Measurements from ENCODE around the gene UBE2M.
"Not testable (repeated sequence)": the region's sequence is repeated elsewhere in the genome, so short reads cannot be mapped to it uniquely, and the experiment has no call there.

UBE2M gene
- 41.0 to 66.2 reads per million in 2 experiments for total RNA-seq

DNA sequence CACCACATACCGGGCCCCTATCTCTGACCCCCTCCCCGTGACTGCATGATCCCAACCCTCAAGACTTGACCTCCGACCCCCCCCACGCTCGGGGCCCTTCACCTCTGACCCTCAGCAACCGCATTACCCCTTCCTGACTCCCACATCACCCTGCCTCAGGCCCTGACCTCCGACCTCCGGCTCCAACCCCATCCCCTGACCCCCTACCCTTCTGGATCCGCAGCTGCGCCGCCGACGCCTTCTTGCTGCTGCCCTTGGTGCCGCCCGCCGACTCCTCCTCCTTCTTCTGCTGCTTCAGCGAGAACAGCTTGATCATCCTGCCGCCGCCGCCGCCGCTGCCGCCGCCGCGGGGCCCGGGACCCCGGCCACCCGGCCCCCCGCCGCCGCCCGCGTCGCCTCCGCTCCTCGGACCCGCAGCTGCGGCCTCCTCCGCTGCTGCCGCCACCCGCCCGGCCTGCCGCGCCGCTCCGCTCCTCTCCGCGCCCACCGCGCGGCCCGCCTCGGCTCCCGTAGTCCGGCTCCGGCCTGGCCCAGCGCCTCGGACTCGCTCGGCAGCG lies at the start of gene UBE2M:
TSS of gene UBE2M (minus strand) at position 546 of the 557 bp plus-strand sequence. CDS start at position 316, 230 bp downstream.
- DNase-seq (ENCODE audit: low read depth): peak; percentile 61

DNA sequence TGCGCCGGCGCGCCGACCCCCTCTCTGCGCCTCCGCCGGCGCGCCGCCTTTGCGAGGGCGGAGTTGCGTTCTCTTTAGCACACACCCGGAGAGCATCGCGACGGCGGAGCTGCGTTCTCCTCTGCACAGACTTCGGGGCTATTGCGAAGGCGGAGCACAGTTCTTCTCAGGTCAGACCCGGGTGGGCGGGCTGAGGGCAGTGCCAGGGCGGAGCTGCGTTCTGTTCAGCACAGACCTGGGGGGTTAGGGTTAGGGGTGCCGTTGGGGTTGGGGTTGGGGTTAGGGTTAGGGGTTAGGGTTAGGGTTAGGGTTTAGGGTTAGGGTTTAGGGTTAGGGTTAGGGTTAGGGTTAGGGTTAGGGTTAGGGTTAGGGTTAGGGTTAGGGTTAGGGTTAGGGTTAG lies 48.8 kb upstream of the UBE2M start:
- not testable (repeated sequence) for DNase-seq (ENCODE audit: low read depth)

DNA sequence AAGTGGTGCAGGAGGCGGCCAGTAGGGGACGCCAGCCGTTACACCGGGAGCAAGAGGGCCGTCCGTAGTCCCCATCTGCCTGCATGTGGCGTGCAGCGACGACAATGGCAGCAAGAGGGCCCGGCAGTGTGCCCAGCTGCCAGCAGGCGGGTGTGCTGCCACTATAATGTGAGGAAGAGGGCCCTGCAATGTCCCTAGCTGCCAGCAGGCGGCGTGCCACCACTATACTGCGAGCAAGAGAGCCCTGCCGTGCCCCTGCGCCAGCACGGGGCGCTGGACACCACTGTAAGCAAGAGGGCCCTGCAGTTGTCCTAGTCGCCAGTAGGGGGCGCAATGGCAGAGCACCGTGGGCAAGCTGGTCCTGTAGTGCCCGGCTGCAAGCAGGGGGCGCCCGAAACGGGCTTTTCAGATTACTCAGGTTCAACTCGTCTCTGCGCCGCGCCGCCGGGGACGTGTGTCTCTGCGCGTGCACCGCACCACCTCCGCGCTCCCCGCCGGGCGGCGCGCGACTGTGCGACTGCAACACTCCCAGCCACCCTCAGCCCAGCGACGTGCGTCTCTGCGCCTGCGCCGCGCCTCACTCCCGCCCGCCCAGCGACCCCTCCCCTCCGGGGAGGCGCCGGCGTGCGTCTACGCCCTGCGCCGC lies 48.0 kb upstream of the UBE2M start:
- not testable (repeated sequence) for DNase-seq (ENCODE audit: low read depth)

DNA sequence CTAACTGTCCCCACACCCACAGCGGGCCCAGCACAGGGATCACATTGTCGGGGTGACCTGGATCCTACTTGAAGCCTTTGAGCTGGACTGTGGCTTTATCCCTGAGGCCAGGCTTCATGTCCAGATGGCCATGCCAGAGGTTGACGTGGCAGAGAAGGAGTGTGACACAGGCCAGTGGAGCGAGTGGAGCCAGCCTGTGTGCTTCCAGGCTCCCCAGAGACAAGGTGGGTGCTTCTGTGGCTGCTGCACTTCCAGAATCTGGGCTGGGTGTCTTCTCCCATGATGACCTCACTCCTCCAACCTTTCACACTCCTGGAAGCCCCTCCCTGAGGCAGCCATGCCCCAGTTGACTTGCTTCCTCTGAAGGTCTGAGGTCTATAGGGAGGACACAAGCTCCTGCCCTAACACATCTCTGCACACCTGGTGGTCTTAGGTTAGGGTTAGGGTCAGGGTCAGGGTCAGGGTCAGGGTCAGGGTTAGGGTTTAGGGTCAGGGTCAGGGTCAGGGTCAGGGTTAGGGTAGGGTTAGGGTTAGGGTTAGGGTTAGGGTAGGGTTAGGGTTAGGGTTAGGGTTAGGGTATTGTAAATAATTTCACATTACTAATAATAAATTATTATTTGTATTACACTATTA lies 27.8 kb upstream of the UBE2M start:
- DNase-seq (ENCODE audit: low read depth): no peak

DNA sequence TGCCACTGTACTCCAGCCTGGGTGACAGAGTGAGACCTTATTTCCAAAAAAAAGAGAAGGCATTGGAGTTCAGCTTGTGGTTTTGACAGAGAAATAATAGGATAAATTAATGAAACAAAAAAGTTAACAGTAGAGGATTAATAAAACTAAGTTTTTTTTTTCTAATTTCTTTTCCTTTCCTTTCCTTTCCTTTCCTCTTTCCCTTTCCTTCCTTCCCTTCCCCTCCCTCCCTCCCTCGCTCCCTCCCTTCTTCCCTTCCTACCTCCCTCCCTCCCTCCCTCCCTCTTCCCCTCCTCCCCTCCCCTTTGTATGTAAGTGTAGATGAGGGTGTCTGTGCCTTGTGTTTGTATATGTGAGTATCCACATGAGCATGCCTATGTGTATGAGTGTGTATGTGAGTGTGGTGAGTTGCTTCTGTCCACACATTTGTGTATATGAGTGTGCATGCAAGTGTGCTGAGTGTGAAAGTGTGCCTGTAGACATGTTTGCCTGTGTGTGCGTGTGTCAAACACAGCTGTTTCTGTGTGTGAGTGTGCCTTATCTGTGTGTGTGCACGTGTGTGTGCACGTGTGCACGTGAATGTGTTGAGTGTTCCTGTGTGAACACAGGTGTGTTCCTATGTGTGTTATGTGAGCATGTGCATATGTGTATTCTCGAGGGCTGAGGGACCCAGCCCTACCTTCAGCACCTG lies 27.2 kb upstream of the UBE2M start:
- DNase-seq (ENCODE audit: low read depth): no peak

DNA sequence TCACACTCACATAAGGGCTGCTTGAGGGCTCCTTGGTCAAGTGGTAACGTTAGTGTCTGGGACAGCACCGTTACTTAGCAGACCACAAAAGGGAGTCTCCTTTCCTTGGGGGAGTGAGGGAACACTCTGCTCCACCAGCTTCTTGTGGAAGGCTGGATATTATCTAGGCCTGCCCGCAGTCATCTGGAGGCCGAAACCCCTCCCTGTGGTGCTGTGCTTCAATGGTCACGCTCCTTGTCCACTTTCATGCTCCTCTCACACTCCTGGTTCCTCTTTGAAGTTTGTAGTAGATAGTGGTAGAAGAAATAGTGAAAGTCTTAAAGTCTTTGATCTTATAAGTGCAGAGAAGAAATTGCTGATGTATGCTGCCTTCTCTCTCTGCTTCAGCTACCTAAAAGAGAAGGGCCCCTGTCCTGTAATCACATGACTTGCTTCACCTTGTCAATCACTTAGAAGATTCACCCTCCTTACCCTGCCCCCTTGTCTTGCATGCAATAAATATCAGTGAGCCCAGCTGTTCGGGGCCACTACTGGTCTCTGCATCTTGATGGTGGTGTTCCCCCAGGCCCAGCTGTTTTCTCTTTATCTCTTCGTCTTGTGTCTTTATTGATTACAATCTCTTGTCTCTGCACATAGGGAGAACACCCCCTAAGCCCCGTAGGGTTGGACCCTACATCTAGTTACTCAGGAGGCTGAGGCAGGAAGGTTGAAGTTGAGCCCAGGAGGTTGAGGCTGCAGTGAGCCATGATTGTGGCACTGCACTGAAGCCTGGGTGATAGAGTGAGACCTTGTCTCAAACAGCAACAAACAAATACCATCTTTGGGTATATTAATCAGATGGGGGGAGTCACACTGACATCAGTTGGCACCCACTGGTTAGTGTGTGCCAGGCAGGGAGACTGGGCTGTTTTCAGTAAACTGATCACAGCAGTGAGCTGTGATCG lies 26.4 kb upstream of the UBE2M start:
- no peak for DNase-seq (ENCODE audit: low read depth)

DNA sequence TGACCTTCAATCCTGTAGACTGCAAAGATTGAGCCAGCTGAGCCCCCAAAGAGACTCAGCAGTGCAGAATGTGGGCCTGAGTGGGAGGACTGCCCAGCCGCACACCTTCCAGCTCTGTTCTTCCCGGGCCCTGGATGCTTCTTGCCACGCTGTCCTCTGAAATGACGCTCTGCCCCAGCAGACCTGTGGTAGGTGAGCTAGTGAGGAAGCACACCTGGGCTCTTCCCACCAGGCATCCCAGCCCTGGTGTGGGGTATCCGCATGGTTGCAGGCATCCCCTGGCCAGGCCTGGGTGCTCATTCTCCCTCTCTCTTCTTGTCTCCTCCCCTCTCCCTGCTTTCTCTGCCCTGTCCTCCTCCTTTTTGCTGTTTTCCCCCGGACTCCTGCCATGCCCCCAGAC lies 24.6 kb upstream of the UBE2M start:
- DNase-seq (ENCODE audit: low read depth): no peak

DNA sequence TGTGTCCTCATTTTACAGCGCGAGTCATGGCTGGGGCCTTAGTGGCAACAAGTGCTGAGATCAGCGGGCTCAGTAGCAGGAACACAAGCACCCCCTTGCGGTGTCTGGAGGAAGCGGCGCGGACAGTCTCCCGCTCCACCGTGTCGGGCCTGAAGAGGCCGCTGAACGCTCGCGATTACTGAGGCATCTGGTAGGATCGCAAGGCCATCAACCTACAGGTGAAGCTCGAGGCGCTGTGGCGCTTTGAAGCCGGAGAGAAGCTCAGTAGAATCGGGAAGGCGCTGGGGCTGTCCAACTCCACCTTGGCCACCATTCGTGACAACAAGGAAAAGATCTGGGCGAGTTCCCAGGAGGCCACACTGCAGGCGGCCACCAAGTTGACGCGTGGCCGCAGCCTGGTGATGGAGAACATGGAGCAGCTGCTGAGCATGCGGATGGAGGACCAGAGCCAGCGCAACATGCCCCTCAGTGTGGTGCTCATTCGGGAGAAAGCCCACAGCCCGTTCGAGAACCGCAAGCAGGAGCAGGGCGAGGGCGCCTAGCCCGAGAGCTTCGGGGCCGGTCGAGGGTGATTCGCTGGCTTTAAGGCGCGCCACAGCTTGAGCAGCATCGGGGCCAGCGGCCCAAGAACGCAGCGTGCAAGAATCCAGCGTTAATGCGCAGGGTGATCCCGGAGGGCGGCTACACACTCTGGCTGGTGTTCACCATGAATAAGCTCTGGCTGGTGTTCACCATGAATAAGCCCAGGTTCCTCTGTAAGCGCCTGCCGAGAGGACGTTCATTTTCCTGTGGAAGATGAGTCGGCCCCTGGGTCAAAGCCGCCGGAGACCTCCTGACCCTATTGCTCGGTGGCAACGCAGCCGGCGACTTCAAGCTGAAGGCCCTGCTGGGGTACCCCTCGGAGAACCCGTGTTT lies 23.1 kb upstream of the UBE2M start:
- peak; percentile 84 for DNase-seq (ENCODE audit: low read depth)

DNA sequence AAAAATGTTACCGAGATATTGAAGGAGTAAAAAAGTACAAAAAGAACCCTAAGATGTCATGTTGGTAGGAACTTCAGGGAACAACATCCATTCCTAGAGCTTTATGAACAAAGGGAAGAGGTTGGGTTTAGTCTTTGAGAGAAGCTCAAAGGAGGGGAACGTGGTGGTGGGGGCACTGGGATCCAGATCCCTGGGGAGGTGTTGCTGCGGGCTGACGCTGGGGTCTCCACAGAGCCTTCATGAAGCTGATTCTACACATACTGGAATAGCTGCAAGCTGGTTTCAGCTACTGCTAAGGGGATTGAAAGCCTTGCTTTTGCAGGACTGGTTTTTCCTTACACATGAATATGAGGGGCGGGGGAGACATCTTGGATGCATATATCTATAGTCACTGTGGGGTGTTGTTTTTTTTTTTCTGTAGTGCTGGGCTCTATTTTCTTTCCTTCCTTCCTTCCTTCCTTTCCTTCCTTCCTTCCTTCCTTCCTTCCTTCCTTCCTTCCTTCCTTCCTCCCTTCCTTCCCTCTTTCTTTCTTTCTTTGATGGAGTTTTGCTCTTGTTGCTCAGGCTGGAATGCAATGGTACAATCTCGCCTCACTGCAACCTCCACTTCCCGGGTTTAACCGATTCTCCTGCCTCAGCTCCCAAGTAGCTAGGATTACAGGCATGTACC lies 21.2 kb upstream of the UBE2M start:
- no peak for DNase-seq (ENCODE audit: low read depth)

DNA sequence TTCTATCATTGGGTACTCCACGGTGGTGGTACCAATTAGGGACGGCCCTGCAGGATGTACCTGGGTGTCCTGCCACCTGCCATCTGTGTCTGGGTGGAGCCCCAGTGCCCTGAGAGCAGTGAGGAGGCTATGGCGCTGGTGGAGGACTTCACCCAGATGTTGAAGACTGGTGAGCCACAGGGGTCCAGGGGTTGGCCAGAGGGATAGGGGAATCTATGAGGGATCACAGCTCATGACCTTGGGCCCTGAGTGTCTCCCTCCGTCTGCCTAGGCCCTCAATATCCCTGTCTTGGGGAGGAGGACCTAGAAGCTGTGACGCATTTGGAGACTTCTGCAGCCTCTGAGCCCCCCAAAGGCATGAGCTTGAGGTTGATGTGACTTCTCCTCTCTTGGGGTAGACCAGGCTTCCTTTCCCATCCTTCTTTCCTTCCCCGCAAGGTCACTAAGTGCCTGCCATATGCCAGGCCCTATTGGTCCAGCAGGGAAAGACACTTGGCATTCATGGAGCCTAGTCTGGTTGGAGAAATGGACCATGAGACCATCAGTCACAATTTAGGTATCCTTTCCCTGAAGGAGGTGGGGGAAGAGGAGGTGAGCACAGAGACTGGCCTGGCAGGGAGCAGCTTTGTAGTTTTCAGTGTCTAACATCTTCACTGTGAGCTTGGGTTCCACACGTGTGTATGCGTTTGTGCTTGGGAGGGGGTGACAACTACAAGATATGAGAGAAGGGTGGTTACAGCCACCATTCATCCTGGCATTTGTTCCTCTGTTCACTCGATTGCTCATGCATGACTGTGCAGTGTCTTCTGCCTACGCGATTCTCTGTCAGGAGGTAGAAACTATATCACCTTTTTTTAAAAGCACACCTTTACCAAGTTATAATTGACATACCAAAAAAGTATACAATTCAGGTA lies 19.9 kb upstream of the UBE2M start:
- DNase-seq (ENCODE audit: low read depth): no peak

DNA sequence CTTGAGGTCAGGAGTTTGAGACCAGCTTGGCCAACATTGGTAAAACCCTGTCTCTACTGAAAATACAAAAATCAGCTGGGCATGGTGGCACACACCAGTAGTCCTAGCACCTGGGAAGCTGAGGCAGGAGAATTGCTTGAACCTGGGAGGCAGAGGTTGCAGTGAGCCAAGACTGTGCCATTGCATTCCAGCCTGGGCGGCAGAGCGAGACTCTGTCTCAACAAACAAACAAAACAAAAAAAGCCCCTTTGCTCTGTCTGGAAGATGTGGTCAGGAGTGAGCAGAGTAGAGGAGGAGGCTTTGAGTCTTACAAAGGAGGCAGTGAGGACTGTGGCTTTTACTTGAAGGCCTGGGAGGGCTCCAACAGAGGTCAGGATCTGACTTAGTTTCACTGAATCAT lies 19.2 kb upstream of the UBE2M start:
- DNase-seq (ENCODE audit: low read depth): not testable (repeated sequence)

DNA sequence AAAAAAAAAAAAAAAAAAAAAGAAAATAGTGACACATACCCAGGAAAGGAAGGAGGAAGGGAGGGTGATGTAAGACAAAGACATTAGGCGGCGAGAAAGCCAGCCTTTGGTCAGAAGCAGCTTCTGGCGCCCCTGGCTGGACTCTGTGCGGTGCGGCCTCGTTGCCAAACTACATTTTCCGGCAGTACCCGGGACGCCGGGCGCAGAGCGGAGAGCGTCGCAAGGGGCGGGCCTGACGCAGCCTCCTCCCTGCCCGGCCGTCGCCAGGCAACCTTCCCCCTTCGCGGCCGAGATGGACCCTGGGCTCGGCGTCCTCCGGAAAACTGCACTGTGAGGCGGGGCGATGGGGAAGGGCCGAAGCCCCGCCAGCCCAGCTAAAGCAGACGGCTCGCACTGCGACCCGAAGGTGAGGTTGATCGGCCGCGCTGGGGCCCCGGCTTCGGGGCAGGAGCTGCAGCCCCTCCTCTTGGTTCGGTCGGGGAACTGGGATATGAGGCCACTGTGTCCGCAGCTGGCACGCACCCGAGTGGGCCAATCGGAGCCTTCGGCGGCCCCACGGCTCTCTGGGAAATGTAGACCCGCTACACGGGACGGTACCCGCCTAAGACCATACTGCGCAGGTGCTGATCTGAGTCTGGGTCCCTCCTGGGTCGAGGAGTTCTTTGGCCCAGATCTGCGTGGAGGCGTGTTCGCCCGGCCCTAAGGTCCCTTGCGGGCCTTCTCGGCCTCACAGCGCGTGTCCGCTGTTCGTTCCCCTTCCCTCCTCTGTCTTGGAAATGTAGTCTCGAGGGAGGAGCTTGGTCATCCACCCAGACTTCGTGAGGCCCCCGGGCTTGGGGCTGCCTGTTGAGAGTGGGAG lies 17.0 kb upstream of the UBE2M start:
- DNase-seq (ENCODE audit: low read depth): peak; percentile 56

DNA sequence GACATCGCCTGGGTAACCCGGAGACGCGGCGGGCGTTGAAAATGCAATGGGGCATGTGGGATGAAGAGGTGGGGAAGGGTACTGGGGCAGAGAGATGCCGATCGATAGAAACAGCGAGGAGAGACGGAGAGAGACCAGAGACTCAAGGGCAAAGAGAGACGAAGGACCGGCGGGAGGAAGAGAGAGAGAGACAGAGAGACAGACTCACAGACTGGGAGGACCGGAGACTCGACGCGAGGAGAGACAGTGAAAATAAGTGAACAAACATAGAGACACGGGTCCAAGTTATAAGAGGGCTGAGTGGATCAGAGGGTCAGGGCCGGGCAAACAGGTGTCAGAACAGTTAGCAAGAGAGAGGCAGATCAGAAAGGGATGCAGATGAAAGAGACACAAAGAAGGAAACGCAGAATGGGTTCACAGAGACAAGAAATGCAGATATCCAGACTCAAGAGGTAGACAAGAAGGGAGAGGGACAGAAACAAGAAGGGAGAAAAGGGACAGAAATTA lies 15.3 kb upstream of the UBE2M start:
- no peak for DNase-seq (ENCODE audit: low read depth)

DNA sequence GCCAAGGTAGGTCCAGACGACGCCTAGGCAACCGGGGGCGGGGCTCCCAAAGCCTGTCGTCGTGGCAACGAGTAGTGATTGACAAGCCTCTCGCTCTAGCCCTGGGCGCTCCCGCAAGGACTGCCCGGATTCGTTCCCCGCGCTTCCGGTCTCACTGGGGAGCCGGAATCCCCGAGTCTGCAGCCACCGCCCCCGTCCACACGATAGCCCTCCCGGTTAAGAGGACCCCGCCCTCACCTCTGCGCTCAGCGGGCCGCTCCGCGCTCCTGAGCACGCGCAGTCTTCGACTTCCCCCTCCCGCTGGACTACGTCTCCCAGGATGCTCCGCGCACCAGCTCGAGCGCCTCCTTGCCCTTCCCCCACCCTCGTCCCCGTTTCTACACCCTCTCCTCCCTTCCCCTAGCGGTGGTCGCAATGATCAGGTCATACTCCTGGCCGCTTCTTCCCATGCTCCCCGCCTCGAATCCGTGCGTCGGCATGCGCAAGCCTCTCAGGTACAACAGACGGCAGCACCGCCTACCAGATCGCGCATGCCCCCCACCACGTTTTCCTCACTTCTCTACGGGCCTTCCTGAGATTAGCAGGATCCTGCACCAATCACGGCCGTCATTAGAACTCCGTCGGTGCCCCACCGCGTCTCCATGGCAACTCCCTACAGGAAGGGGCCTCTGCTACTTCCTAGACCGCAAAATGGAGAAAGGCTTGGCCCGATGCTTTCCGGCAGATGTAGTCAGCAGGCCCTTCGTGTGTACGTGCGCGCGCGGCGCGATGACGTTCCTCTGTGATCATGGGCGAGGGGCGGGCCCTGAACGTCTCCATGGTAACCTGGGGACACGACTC lies 14.6 kb upstream of the UBE2M start, which contains the start of gene MZF1:
TSS of gene MZF1 (minus strand) at position 518 of the 840 bp plus-strand sequence. CDS start 1,946 bp downstream, outside the sequence.
- peak; percentile 100 for DNase-seq (ENCODE audit: low read depth)

DNA sequence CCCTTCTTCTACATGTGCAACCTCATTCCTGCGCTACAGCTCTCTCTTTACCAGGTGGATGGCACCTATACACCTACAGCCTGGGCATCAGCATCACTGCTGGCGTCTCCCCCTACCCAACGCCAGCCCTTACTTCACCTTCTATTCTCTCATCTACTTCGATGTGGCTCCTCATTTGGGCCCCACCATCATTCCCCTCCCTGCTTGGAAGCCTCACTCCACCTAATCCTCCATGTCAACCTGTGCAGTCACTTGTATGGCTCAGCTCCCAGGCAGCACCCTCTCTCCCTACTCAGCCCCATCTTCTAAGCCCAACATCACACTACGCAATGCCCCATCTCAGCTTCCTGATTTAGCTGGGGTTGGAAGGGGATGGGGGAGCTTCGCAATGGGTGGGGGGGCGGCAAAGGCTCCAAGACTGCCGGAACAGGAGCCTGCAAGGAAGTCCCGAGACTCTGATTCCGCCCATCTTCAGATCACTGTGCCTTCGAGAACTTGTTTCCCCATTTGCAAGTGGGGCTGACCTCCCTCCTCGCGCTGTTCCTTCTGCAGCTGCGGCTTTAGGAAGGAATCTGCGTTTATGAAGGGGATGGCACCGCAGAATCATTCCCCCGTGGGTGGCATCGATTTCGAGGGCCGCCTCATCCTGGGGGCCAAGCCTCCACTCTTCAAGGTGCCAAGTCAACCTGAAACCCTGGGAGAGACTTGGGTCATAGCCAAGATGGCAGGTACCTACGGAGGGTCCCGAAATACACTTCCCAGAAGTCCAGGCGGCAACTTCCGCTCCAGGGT lies 13.8 kb upstream of the UBE2M start:
- DNase-seq (ENCODE audit: low read depth): no peak

DNA sequence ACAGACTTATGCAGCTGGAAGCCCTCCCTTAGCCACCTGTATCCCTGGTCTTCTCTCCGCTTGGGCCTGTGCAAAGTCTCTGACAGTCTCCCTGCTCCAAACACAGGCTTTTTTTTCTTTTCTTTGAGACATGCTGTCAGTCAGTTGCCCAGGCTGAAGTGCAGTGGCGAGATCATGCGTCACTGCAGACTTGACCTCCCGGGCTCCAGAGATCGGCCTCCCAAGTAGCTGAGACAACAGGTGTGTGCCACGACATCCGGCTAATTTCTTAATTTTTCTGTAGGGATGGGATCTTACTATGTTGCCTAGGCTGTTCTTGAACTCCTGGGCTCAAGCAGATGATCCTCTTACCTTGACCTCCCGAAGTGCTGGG lies 13.2 kb upstream of the UBE2M start:
- DNase-seq (ENCODE audit: low read depth): no peak

Measured in T follicular helper cell (primary cell).